OCI-LY7 (cell line): ENCODE measurements around the gene SLC4A1.

ENCODE experiments used
- CTCF ChIP-seq: fragments of 200-600 bp; sonication (generic); conservative IDR thresholded peaks from 2 replicates; pipeline ENCODE4 v1.5.1; 2014; ENCODE audit warnings: mild to moderate bottlenecking, antibody characterized with exemption, low read length, moderate library complexity, mixed read lengths
- EZH2phosphoT487 ChIP-seq: fragments of 200-600 bp; sonication (generic); IDR thresholded peaks from 2 replicates; pipeline ENCODE4 v1.6.1; 2018; ENCODE audit warnings: low read depth, borderline replicate concordance, mild to moderate bottlenecking, mixed run types, antibody characterized with exemption, low read length, moderate library complexity, mixed read lengths

- no peak for TF ChIP-seq EZH2phosphoT487
- TF ChIP-seq CTCF = peak; percentile 80
Observed at GRCh38 chr17:44218344-44219107, 49.4 kb downstream of the SLC4A1 start.
